ENCODE data around the gene CLHC1.
"Not testable (repeated sequence)": the region's sequence is repeated elsewhere in the genome, so short reads cannot be mapped to it uniquely, and the experiment has no call there.

DNA sequence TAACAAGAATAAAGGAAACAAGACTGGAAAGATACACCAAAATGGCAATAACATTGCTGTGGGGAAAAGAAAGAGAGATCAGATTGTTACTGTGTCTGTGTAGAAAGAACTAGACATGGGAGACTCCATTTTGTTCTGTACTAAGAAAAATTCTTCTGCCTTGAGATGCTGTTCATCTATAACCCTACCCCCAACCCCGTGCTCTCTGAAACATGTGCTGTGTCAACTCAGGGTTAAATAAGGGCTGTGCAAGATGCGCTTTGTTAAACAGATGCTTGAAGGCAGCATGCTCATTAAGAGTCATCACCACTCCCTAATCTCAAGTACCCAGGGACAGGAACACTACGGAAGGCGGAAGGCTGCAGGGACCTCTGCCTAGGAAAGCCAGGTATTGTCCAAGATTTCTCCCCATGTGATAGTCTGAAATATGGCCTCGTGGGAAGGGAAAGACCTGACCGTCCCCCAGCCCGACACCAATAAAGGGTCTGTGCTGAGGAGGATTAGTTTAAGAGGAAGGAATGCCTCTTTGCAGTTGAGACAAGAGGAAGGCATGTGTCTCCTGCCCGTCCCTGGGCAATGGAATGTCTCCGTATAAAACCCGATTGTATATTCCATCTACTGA is 47.2 kb upstream of the CLHC1 start:
- TF ChIP-seq, protein P1, sequence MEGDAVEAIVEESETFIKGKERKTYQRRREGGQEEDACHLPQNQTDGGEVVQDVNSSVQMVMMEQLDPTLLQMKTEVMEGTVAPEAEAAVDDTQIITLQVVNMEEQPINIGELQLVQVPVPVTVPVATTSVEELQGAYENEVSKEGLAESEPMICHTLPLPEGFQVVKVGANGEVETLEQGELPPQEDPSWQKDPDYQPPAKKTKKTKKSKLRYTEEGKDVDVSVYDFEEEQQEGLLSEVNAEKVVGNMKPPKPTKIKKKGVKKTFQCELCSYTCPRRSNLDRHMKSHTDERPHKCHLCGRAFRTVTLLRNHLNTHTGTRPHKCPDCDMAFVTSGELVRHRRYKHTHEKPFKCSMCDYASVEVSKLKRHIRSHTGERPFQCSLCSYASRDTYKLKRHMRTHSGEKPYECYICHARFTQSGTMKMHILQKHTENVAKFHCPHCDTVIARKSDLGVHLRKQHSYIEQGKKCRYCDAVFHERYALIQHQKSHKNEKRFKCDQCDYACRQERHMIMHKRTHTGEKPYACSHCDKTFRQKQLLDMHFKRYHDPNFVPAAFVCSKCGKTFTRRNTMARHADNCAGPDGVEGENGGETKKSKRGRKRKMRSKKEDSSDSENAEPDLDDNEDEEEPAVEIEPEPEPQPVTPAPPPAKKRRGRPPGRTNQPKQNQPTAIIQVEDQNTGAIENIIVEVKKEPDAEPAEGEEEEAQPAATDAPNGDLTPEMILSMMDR (IDR thresholded peaks at IDR 0.05; ENCODE audit: borderline replicate concordance, extremely low read depth, low read length, poor library complexity, severe bottlenecking), result not testable (repeated sequence)
- TF ChIP-seq EZH2 (IDR thresholded peaks at IDR 0.05; ENCODE audit: borderline replicate concordance, low read depth, low read length, severe bottlenecking), result not testable (repeated sequence)

Data from DND-41 (cell line).